NCI-H146 (cell line): ENCODE results near the gene PSMB9.
A peak's percentile ranks its signal among the peaks of the same experiment; 100 is the strongest.

Experiments used
- DNase-seq: peaks from one replicate; lab custom pipeline; 2025; lab: John Stamatoyannopoulos, UW

PSMB9 gene

GRCh38 chr6:32839356-32839755 lies 14.6 kb upstream of the PSMB9 start:
- no peak for DNase-seq

- DNase-seq = no peak
Measured at GRCh38 chr6:32840604-32841246, 13.3 kb upstream of the PSMB9 start.

GRCh38 chr6:32842021-32842650 lies 11.9 kb upstream of the PSMB9 start:
- no peak for DNase-seq

GRCh38 chr6:32842690-32843089 lies 11.3 kb upstream of the PSMB9 start:
- DNase-seq = no peak

- DNase-seq = no peak
Measured at GRCh38 chr6:32843331-32843978, 10.5 kb upstream of the PSMB9 start.

- DNase-seq = peak; percentile 91
Measured at GRCh38 chr6:32843979-32844838, 9.8 kb upstream of the PSMB9 start, which contains the start of gene PSMB8. Gene PSMB8 (minus strand): TSS chr6:32844047. CDS start chr6:32843996, 51 bp downstream.

- no peak for DNase-seq
Measured at GRCh38 chr6:32844839-32845383, 9.1 kb upstream of the PSMB9 start.

- no peak for DNase-seq
Measured at GRCh38 chr6:32845384-32845884, 8.6 kb upstream of the PSMB9 start.

- no peak for DNase-seq
Measured at GRCh38 chr6:32847004-32847403, 7.0 kb upstream of the PSMB9 start.

GRCh38 chr6:32847795-32848194 lies 6.2 kb upstream of the PSMB9 start:
- DNase-seq = no peak

GRCh38 chr6:32849126-32849525 lies 4.9 kb upstream of the PSMB9 start:
- DNase-seq = no peak

GRCh38 chr6:32851025-32851424 lies 3.0 kb upstream of the PSMB9 start:
- no peak for DNase-seq

- no peak for DNase-seq
Measured at GRCh38 chr6:32852018-32852843, 1.8 kb upstream of the PSMB9 start.

GRCh38 chr6:32852844-32853540 lies 1.0 kb upstream of the PSMB9 start:
- no peak for DNase-seq

- no peak for DNase-seq
Measured at GRCh38 chr6:32854376-32855178, 585 bp downstream of the PSMB9 start.

- DNase-seq = no peak
Measured at GRCh38 chr6:32855467-32856174, 1.6 kb downstream of the PSMB9 start.

GRCh38 chr6:32857156-32857891 lies 3.3 kb downstream of the PSMB9 start:
- no peak for DNase-seq

- DNase-seq = no peak
Measured at GRCh38 chr6:32858194-32858593, 4.2 kb downstream of the PSMB9 start.
